GM19468 (cell line): Measurements from ENCODE around the gene SELPLG.

Source experiments
- ATAC-seq: cut with Tn5 transposase; IDR thresholded peaks from one replicate; pipeline ENCODE4 v1.9.1; 2021; ENCODE audit warnings: mild to moderate bottlenecking, moderate library complexity, moderate number of reproducible peaks; ENCODE audit not compliant: unreplicated experiment; ENCODE audit errors: extremely low read depth

Gene SELPLG

GRCh38 chr12:108607981-108608600 lies 25.6 kb downstream of the SELPLG start:
- no peak for ATAC-seq

DNA sequence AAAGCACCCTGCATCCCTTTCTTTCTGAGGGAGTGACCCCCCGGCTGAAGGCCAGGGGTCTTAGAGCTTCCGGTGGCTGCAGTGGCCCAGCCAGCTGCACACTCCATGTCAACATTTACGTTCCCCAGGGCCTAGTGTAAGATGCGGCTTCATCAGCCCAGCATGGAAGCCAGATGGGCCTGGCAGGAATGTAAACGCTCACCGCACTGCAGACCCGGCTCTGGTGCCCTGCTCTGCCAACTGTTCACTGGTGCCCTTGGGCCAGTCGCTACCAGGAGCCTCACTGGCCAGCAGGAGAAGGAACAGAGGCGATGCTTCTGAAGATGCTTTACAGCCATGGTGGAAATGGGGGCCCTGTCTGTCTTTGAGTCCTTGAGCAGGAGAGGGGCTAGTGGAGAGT lies 27.2 kb downstream of the SELPLG start:
- ATAC-seq, result no peak

DNA sequence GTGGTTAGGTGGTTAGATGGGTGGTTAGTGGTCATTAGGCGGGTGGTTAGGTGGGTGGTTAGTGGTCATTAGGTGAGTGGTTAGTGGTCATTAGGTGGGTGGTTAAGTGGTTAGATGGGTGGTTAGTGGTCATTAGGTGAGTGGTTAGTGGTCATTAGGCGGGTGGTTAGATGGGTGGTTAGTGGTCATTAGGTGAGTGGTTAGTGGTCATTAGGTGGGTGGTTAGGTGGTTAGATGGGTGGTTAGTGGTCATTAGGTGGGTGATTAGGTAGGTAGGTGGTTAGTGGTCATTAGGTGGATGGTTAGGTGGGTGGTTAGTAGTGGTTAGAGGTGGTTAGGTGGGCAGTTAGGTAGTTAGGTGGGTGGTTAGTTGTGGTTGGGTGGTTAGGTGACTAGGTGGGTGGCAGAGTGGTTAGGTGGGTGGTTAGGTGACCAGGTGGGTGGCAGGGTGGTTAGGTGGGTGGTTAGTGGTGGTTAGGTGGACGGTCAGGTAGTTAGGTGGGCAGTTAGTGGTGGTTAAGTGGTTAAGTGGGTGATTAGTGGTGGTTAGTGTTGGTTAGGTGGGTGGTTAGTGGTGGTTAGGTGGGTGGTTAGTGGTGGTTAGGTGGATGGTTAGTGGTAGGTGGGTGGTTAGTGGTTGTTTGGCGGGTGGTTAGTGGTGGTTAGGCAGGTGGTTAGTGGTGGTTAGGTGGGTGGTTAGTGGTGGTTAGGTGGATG lies 27.8 kb downstream of the SELPLG start:
- ATAC-seq, result no peak

- ATAC-seq, result no peak
Observed at GRCh38 chr12:108605000-108605689, 28.5 kb downstream of the SELPLG start.

DNA sequence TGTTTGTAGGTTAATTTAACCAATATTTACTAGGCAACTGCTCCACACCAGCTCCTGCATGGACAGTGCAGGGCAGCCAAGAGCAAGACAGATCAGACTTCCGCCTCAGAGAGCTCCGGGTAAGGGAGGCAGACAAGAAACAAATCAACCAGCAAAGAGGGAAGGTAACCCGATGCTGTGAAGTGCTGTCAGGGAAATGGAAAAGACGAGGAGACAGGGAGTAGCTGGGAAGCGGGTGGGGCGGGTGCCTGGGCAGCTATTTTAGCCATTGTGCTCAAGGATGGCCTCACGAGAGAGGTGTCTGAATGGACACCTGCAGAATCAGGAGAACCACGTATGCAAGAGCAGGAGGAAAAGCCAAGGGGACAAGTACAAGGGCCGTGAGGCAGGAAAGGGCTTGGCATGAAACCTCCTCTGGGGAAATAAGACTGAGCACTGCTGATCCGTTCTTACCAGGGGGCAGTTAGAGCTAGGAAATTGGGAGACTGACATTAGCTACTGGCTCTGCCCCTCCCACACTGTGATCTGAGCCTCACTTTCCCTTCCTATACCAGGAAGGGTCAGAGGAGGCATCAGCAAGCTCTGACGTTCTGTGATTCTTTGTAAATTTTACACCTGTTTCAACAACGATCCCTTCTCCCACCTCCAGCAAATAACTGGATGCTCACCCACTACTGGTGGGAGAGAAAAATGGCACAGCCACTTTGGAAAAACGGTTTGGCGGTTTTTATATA lies 29.3 kb downstream of the SELPLG start:
- no peak for ATAC-seq

GRCh38 chr12:108603743-108604142 lies 30.0 kb downstream of the SELPLG start:
- ATAC-seq, result no peak

GRCh38 chr12:108602976-108603704 lies 30.6 kb downstream of the SELPLG start:
- no peak for ATAC-seq

- no peak for ATAC-seq
Observed at GRCh38 chr12:108602209-108602705, 31.4 kb downstream of the SELPLG start.

GRCh38 chr12:108600702-108601007 lies 33.0 kb downstream of the SELPLG start:
- no peak for ATAC-seq

DNA sequence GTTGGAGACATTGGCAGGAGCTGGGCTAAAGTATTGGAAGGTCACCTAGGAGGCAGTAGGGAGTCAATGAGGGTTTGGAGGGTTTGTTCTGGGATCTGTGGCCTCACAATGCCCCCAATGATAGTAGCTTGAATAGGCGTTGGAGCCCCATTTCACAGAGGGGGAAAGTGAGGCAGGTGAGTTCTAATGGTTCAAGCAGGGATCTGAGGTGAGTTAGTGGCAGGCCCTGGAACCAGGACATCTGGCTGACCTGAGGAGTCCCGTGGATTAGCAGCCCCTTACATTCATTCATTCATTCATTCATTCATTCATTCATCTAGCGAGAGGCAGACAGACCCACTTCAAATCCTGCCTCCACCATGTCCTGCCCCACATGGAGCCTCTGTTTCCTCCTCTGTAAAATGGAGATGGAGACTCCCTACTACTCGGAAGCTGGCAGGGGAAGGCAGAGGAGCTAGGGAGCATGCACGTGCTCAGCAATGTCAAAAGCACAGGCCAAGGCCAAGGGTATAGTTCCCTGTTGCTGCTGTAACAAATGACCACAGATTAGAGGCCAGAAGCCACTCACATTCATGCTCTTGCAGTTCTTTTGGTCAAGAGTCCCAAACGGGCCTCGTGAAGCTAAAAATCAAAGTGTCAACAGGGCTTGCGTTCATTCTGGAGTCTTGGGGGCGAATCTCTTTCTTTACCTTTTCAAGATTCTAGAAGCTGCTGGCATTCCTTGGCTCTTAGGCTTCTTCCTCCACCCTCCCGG lies 33.6 kb downstream of the SELPLG start:
- ATAC-seq, result no peak

DNA sequence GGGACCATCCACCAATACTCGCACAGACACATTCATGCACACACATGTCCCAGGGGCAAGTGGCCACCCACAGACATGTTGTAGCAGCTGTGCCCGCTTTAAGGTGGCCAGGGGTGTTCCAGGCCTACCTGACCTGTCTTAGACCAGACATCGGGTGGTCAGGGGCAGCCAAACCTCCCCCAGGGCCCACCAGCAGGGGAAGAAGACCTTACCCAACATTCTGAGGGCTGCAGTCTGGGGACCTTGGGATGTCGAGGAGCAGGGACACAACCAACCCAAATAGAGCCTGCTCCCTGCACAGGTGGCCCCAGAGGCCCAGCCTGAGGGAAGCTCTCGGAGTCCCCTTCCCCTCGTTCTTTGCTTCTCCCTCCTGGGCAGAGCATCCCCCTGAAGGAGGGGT lies 34.2 kb downstream of the SELPLG start:
- no peak for ATAC-seq

DNA sequence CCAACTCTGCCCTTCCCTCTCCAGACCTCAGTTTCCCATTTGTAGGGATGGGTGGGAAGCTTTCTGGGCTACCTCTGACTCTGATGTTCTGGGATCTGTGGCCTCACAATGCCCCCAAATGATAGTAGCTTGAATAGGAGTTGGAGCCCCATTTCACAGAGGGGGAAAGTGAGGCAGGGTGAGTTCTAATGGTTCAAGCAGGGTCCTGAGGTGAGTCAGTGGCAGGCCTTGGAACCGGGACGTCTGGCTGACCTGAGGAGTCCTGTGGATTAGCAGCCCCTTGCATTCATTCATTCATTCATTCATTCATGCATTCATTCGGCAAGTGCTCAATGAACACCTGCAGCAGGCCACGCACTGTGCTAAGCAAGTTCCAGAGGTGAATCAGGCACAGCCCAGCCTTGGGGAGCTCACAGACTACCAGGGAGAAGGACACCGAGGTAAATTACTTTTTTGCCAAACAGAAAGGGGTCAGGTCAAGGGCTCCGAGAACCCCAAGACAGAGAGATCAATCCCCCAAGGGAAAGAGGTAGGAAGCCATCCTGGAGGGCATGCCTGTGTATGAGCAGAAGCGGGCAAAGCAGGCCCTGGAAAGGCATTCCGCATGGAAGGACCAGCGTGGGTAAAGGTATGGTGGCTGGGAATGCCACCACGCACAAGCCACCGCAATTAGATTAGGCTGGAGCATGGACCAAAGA lies 35.0 kb downstream of the SELPLG start:
- ATAC-seq, result no peak

DNA sequence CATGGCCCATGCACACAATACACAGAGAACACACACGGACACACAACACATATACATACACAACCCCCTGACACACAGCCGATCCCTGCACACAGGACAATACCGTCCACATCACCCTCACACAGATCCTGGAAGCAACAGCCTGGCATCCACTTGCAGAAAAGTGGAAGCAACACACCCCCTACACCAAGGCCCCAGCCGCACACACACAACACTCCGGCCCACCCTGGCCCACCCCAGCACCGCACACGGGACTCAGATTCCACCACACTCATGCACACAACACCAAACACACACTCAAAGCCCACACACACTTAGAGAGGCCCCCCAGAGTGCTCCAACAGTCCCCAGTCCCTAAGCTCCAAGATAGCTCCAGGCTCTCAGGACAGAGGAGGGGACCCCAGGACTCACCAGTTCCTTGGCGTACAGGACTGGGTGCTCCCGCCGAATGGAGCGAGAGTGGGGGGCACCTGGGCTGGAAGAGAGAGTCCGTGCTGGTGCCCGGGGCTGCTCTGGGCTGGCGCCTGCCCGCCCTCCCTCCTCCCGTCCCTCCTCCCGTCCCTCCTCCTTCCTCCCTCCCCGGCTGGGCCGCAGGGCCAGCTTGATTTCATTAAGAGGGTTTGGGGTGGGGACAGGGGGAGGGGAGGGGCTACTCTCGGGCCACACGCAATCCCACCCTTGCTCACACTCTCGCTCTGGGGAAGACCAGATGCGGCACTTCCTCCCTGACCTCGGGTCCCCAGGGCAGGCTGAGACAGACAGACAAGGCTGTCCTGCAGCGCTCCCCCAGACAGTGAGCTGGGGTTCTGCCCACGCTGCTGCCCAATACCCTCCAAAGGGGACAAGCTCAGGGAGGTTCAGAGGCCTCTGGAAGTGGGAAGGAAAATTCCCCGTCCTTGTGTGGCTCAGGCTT lies 35.9 kb downstream of the SELPLG start, which contains the start of gene TMEM119:
TSS of gene TMEM119 (minus strand) at position 526 of the 913 bp plus-strand sequence. CDS start 5,701 bp downstream, outside the sequence.
- ATAC-seq, result no peak

DNA sequence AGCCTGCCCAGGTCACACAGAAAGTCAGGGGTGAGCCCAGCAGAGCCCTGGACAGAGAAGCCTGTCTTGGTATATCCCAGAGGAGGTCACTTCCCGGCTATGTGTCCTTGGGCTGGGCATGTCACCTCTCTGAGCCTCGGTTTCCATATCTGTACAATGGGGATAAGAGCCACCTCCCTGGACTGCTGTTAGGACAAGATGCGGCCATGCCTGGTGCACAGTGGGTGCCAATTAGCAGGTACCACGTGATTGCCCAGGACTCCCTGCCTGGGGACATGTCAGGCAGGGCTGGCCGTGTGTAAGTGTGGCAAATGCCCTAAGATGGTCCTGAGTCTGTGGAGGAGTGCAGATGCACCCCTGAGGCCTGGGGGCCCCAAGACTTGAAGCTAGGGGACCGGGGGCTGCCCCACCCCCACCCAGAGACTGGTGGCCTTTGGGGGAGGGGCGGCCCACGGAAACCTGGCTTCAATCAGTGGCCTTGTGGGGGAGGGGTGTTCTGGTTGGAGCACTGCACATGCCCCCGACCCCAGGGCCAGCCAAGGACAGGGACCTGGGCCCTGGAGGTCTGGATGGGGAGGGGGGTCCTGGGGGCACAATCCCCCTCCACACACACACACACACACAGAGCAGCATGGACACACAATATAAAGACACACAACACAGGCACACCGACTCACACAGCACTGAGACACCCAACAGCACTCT lies 36.7 kb downstream of the SELPLG start:
- ATAC-seq, result no peak

- ATAC-seq, result no peak
Observed at GRCh38 chr12:108595711-108596647, 37.7 kb downstream of the SELPLG start.
